GM13976 (cell line): ENCODE data around the gene PCBP3.

Source experiments
- DNase-seq: peaks from one replicate; pipeline ENCODE4 v3.0.0; 2012; ENCODE audit warnings: low spot score
- CTCF ChIP-seq: IDR thresholded peaks from 2 replicates; pipeline ENCODE4 v1.5.1; 2012; ENCODE audit warnings: borderline replicate concordance, mild to moderate bottlenecking; ENCODE audit not compliant: insufficient read depth; ENCODE audit errors: extremely low read depth, missing control alignments, control extremely low read depth
- in situ Hi-C: fragments of 300-500 bp; cut with MboI; formaldehyde crosslinking; loops from one replicate; pipeline ENCODE4 v1.12.0; 2022; ENCODE audit warnings: low sequenced_read_pairs, mixed read lengths, inconsistent platforms; ENCODE audit not compliant: unreplicated experiment

The PCBP3 gene

GRCh38 chr21:45963232-45963570 is 319.7 kb downstream of the PCBP3 start:
- no peak for TF ChIP-seq CTCF
- DNase-seq = no peak
- in situ Hi-C loops = no loop called here

GRCh38 chr21:45964649-45965048 is 321.1 kb downstream of the PCBP3 start:
- DNase-seq = no peak
- in situ Hi-C loops = no loop called here
- TF ChIP-seq CTCF = no peak

- TF ChIP-seq CTCF = no peak
- DNase-seq = no peak
- in situ Hi-C loops = no loop called here
These were observed 321.7 kb downstream of the PCBP3 start for GRCh38 chr21:45965084-45965809.

GRCh38 chr21:45966791-45967394 is 323.4 kb downstream of the PCBP3 start:
- no peak for TF ChIP-seq CTCF
- in situ Hi-C loops = no loop called here
- DNase-seq = no peak

- in situ Hi-C loops = no loop called here
- TF ChIP-seq CTCF = no peak
These were observed 326.6 kb downstream of the PCBP3 start for GRCh38 chr21:45969921-45970673.

GRCh38 chr21:45970674-45971615 is 327.4 kb downstream of the PCBP3 start:
- in situ Hi-C loops = no loop called here
- peak; percentile 84 for DNase-seq
- TF ChIP-seq CTCF = peak; percentile 85

More at GRCh38 chr21:45969921-45970673, 326.6 kb downstream of the PCBP3 start:
- no peak for DNase-seq
